Measurements from ENCODE around the gene NES.

DNA sequence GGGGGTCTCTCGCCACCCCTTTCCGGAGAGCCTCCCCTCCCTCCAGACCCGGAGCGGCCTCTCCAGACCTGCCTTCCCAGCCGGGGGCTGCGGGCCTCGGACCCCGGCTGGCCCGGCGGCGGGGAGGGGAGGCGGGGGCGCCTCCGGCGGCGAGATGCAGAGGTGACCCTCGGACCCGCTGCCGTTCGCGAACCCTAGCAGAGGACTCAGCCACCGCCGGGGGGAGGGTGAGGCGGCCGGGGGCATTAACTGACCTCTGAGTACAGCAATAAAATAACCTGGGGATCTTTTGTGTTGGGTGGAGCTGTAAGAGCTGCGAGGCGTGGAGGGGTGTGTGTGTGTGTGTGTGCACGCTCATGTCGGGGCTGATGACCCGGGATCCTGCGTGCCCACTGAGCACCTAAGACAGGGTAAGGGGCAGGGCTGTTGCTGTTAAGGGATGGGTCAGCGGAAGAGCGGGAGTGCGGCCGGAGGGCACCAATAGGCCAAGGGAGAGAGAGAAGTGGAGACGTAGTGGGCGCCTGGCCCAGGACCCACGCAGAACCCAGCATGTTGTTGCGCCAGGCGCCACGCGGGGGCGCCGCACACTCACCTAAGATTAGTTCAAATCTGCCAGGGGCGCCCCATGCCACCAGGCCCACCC lies 51.6 kb downstream of the NES start:
- TF ChIP-seq, protein P1, sequence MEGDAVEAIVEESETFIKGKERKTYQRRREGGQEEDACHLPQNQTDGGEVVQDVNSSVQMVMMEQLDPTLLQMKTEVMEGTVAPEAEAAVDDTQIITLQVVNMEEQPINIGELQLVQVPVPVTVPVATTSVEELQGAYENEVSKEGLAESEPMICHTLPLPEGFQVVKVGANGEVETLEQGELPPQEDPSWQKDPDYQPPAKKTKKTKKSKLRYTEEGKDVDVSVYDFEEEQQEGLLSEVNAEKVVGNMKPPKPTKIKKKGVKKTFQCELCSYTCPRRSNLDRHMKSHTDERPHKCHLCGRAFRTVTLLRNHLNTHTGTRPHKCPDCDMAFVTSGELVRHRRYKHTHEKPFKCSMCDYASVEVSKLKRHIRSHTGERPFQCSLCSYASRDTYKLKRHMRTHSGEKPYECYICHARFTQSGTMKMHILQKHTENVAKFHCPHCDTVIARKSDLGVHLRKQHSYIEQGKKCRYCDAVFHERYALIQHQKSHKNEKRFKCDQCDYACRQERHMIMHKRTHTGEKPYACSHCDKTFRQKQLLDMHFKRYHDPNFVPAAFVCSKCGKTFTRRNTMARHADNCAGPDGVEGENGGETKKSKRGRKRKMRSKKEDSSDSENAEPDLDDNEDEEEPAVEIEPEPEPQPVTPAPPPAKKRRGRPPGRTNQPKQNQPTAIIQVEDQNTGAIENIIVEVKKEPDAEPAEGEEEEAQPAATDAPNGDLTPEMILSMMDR (conservative IDR thresholded peaks at IDR 0.05) = peak; percentile 92
- TF ChIP-seq EZH2 (IDR thresholded peaks at IDR 0.05; ENCODE audit: low read depth) = no peak

Measured in PC-9 (cell line).